Right lobe of liver (tissue), 6 donors: ENCODE results near the gene SMARCA2. TPM values are rescaled to one million over a fixed set of nuclear protein-coding genes. Genes with fewer than 3 reads are reported as not detected.

Source experiments
- ATAC-seq, 4 donors: fragments of 200-7000 bp; cut with Tn5 transposase; one replicate each; pipeline ENCODE4 v1.9.1; 2020; ENCODE audit warnings: mild to moderate bottlenecking in 4 of 4, moderate library complexity in 4 of 4
- DNase-seq, 3 donors: peaks; one replicate each; pipeline ENCODE4 v3.0.0-alpha.2; 2020
- H3K27ac ChIP-seq, 3 donors: fragments of 200-600 bp; one replicate each; pipeline ENCODE4 v1.8.0; 2022
- H3K27me3 ChIP-seq, 2 donors: fragments of 200-600 bp; one replicate each; pipeline ENCODE4 v1.8.0; 2022
- H3K36me3 ChIP-seq, 4 donors: fragments of 200-600 bp; sonication (generic) in 1 of 4; one replicate each; pipeline versions ENCODE4 v1.5.1 to v1.8.0; 2017 to 2022; ENCODE audit warnings: control low read depth in 1 of 4
- H3K4me1 ChIP-seq, 4 donors: fragments of 200-600 bp; sonication (generic) in 1 of 4; one replicate each; pipeline versions ENCODE4 v1.5.1 to v1.8.0; 2017 to 2022; ENCODE audit warnings: control low read depth in 1 of 4
- H3K4me3 ChIP-seq, 3 donors: fragments of 200-600 bp; one replicate each; pipeline ENCODE4 v1.8.0; 2022
- H3K9me3 ChIP-seq, 4 donors: fragments of 200-600 bp; sonication (generic) in 1 of 4; one replicate each; pipeline versions ENCODE4 v1.5.1 to v1.8.0; 2017 to 2022; ENCODE audit warnings: control low read depth in 1 of 4
- POLR2A ChIP-seq: fragments of 450-650 bp; IDR thresholded peaks from one replicate; pipeline ENCODE4 v1.6.1; 2017; ENCODE audit warnings: antibody characterized with exemption, mild to moderate bottlenecking
- WGBS: methylation state at CpG from one replicate; pipeline ENCODE4 v1.1.6; 2018; ENCODE audit warnings: low coverage, low lambda C conversion rate; ENCODE audit not compliant: insufficient coverage; ENCODE audit errors: missing lambda C conversion rate; 5-methylcytosine and 5-hydroxymethylcytosine counted together
- intact Hi-C, 2 donors: fragments of 100-400 bp; cut with DNase I; formaldehyde crosslinking; loops; one replicate each; pipeline versions ENCODE4 v1.11.2 to v1.14.1; 2022
- total RNA-seq, 6 experiments: library from RNA; depleted of rRNA in 2 of 6; stranded (reverse); fragments of >200 nt in 2 of 6; fragmentation: NEBNext Ultra II Directional in 3 of 6; extraction: Animal tissue kit (Norgen Biotek cat#: 25700) in 3 of 6; gene quantifications; one replicate each; pipeline versions ENCODE4 v1.1.0 to v1.2.4, GENCODE V29; 2016 to 2023
- TF ChIP-seq, protein P1 (sequence below), 4 donors: fragments of 200-600 bp in 3 of 4; fragments of 450-650 bp in 1 of 4; IDR thresholded peaks; one replicate each; pipeline versions ENCODE4 v1.5.1 to v1.8.0; 2016 to 2022; ENCODE audit warnings: antibody characterized with exemption in 4 of 4, mild to moderate bottlenecking in 2 of 4
- donor health status: DM: no; HTN: yes; CAD: no.
- donor health status: DM: no; HTN: no; CAD: no.
- donor health status: DM: no; HTN: no; CAD: no.
- donor health status: DM: no; HTN: yes; CAD: no.
- donor health status: DM: no; HTN: yes; CAD: no.

The SMARCA2 gene
- total RNA-seq, 6 experiments from 2014 or later: 46.2 to 97.8 (median 62.4) TPM

DNA sequence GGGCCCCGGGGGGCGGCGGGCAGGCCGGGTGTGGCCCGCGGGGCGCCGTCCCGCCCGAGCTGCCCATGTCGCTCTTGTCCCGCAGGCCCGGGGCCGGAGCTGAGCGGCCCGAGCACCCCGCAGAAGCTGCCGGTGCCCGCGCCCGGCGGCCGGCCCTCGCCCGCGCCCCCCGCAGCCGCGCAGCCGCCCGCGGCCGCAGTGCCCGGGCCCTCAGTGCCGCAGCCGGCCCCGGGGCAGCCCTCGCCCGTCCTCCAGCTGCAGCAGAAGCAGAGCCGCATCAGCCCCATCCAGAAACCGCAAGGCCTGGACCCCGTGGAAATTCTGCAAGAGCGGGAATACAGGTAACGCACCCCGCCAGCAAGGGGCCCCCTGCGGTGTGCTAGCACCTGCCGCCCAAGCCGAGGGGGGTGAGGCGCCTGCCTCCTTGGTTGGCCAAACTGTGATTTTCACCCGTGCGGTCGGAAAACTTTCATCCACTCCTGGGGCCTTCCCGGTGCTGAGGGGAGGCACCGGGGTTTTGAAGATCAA, 32.1 kb downstream of the SMARCA2 start:
- intact Hi-C loops: no loop called here

DNA sequence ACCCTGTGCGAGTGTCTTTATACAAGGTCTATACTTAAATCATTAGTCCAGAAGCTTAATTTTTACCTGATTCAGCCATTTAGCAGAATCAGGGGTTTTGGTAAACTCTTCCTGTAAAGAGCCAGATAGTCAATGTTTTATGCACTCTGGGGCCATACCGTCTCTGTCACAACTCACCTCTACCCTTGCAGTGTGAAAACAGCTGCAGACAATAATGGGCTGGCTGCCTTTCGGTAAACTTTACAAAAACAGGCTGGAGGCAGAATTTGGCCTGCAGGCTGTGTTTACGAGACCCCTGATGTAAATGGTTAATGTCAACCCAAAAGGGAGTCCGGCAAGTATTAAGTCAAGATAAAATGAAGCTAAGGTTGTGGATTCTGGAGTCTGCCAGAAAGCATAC, 32.8 kb downstream of the SMARCA2 start:
- Histone ChIP-seq H3K27me3 (no peaks in the 10 kb centered on the region), H3K9me3 (no peaks in the 10 kb centered on the region), H3K4me1 (no peaks in the 10 kb centered on the region), H3K4me3 (no peak overlapping the region), H3K36me3 (peaks cover 0 to 32% (median 0%) of the 10 kb centered on the region in 4 donors), H3K27ac (no peak overlapping the region)
- WGBS: 94% methylated on average over 5 of the region's 5 CpGs
- TF ChIP-seq, protein P1, sequence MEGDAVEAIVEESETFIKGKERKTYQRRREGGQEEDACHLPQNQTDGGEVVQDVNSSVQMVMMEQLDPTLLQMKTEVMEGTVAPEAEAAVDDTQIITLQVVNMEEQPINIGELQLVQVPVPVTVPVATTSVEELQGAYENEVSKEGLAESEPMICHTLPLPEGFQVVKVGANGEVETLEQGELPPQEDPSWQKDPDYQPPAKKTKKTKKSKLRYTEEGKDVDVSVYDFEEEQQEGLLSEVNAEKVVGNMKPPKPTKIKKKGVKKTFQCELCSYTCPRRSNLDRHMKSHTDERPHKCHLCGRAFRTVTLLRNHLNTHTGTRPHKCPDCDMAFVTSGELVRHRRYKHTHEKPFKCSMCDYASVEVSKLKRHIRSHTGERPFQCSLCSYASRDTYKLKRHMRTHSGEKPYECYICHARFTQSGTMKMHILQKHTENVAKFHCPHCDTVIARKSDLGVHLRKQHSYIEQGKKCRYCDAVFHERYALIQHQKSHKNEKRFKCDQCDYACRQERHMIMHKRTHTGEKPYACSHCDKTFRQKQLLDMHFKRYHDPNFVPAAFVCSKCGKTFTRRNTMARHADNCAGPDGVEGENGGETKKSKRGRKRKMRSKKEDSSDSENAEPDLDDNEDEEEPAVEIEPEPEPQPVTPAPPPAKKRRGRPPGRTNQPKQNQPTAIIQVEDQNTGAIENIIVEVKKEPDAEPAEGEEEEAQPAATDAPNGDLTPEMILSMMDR (IDR thresholded peaks at IDR 0.05): no peak
- TF ChIP-seq POLR2A: no peak
- ATAC-seq: no peak
- no peak for DNase-seq
- intact Hi-C loops: no loop called here

More for the DNA sequence above, 32.1 kb downstream of the SMARCA2 start:
- Histone ChIP-seq H3K4me3 (no peak overlapping the region), H3K27me3 (no peaks in the 10 kb centered on the region), H3K27ac (no peak overlapping the region), H3K36me3 (peaks cover 0 to 32% (median under 1%) of the 10 kb centered on the region in 4 donors), H3K9me3 (no peaks in the 10 kb centered on the region), H3K4me1 (no peaks in the 10 kb centered on the region)
- 78% methylated on average over 6 of the region's 54 CpGs for WGBS
- ATAC-seq (no peak), DNase-seq (no peak)
- TF ChIP-seq, protein P1 (IDR thresholded peaks at IDR 0.05): no peak
- TF ChIP-seq POLR2A: no peak

DNA sequence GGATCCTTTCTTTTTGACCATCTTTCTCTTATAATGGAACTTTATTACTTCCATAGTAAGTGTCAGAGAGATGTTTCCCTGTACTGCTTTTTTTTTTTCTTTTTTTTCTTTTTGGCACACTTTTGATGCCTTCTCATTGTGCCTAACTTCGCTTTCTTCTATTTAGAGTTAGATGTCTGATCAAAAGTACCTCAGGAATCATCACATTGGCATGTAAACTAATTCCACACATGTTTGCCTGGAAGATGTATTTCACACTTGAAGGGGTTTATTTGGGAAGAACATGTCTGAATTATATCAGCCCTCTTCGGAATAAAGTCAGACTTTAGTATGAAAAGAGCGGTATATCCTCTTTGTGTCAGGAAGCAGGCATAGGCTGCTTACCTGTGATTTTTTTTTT, 35.1 kb downstream of the SMARCA2 start:
- Histone ChIP-seq H3K27me3 (no peaks in the 10 kb centered on the region), H3K27ac (no peak overlapping the region), H3K36me3 (peaks cover 0 to 32% (median 0%) of the 10 kb centered on the region in 4 donors), H3K4me3 (no peak overlapping the region), H3K4me1 (no peaks in the 10 kb centered on the region), H3K9me3 (no peaks in the 10 kb centered on the region)
- intact Hi-C loops: no loop called here
- 97% methylated on average over 3 of the region's 3 CpGs for WGBS
- TF ChIP-seq POLR2A: no peak
- TF ChIP-seq, protein P1 (IDR thresholded peaks at IDR 0.05): no peak
- no peak for DNase-seq
- ATAC-seq: no peak

DNA sequence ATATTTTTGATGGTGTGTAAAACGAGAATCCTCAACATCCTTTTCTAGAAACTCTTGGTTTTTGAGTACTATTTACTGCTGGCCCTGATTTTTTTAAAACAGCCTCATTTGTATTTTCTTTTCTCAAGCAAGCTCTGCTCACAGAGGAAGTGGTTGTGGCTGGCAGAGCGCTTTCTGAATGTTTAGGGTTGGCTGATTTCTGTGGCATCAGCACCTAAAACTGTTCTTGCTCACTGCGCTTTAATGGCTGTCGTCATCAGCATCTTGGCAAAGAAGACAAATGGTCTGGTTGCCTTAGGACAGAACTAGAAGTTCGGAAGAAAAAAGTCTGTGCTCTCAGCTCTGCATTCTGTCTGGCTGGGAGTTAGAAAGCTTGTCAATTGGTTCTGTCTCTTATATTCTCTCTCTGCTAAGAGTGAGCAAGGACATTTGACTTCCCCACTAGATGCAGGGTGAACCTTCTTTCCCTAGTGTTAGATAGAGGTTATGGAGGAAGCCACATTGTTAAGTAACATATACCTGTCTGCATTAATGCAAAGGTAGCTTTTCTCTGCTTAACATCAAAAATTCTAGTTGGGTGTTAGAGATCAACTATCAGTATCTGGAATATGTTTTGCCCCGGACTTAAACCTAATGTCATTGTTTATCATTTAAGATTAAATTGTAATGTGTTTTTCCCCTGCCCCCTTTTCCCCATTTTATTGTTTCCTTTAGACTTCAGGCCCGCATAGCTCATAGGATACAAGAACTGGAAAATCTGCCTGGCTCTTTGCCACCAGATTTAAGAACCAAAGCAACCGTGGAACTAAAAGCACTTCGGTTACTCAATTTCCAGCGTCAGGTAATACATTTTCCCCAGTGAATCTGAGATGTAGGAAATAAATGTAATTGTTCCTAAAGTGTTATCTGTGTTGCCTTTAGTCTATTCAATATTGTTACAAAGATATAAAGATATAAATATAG, 39.0 kb downstream of the SMARCA2 start:
- ATAC-seq (peak; percentile 39 to 66 (median 50)), DNase-seq (no peak)
- no peaks in the 10 kb centered on the region for H3K27me3 ChIP-seq
- intact Hi-C loops: no loop called here
- TF ChIP-seq, protein P1 (IDR thresholded peaks at IDR 0.05): no peak
- no peak for TF ChIP-seq POLR2A
- no peaks in the 10 kb centered on the region for H3K4me1 ChIP-seq
- H3K36me3 ChIP-seq: peaks cover 0 to 52% (median 8%) of the 10 kb centered on the region in 4 donors
- no peak overlapping the region for H3K4me3 ChIP-seq
- 66% methylated on average over 10 of the region's 10 CpGs for WGBS
- no peaks in the 10 kb centered on the region for H3K9me3 ChIP-seq
- H3K27ac ChIP-seq: no peak overlapping the region
